B cell (primary cell): ENCODE data around the gene PAWR. TPM values are rescaled to one million over a fixed set of nuclear protein-coding genes. Genes with fewer than 3 reads are reported as not detected.

Experiments used
- ATAC-seq: fragments of 200-7000 bp; cut with Tn5 transposase; one replicate; pipeline ENCODE4 v1.10.0; 2021; ENCODE audit warnings: low read depth, mild to moderate bottlenecking, moderate number of reproducible peaks, moderate library complexity
- CTCF ChIA-PET: fragments of 350-600 bp; sonication (Branson Sonifier 250); formaldehyde crosslinking; loops from one replicate; lab custom pipeline; 2021; ENCODE audit warnings: antibody characterized with exemption, inconsistent platforms; lab: Charles Lee
- POLR2A ChIA-PET: fragments of 350-600 bp; sonication (Branson Sonifier 250); formaldehyde crosslinking; loops from one replicate; lab custom pipeline; 2021; ENCODE audit warnings: antibody characterized with exemption; lab: Charles Lee
- DNase-seq: peaks from one replicate; pipeline ENCODE4 v3.0.0; 2013
- H2AFZ ChIP-seq: 2 replicates; pipeline ENCODE4 v1.6.1; 2012; ENCODE audit warnings: mild to moderate bottlenecking, low read depth, low read length; ENCODE audit not compliant: insufficient read depth, poor library complexity, severe bottlenecking
- H3K27ac ChIP-seq, 2 donors: 1 replicate in 1 of 2; 2 replicates in 1 of 2; pipeline ENCODE4 v1.5.1; 2012 to 2013; ENCODE audit warnings: low read length in 2 of 2, mild to moderate bottlenecking in 2 of 2, moderate library complexity in 1 of 2
- H3K27me3 ChIP-seq, 4 experiments: fragments of 200-600 bp in 1 of 4; sonication (generic) in 1 of 4; replicated peaks in 1 of 4; 1 replicate in 2 of 4; 2 replicates in 2 of 4; pipeline versions ENCODE4 v1.6.1 to v1.7.0; 2013 to 2016; ENCODE audit warnings: low read length in 3 of 4, mild to moderate bottlenecking in 2 of 4, mixed read lengths in 1 of 4, moderate library complexity in 1 of 4; ENCODE audit not compliant: insufficient read depth in 4 of 4, control insufficient read depth in 3 of 4; ENCODE audit errors: control extremely low read depth in 1 of 4
- H3K36me3 ChIP-seq, 2 experiments: replicated peaks in 1 of 2; 1 replicate in 1 of 2; 2 replicates in 1 of 2; pipeline versions ENCODE4 v1.6.1 to v1.7.1; 2013; ENCODE audit warnings: low read length in 1 of 2; ENCODE audit not compliant: insufficient read depth in 2 of 2, control insufficient read depth in 1 of 2; ENCODE audit errors: control extremely low read depth in 1 of 2, extremely low read depth in 1 of 2
- H3K4me1 ChIP-seq, 2 donors: fragments of 200-600 bp in 1 of 2; sonication (generic) in 1 of 2; 1 replicate in 1 of 2; 2 replicates in 1 of 2; pipeline versions ENCODE4 v1.5.1 to v1.6.1; 2013 to 2017; ENCODE audit warnings: low read length in 2 of 2; ENCODE audit not compliant: control insufficient read depth in 2 of 2, insufficient read depth in 2 of 2
- H3K4me2 ChIP-seq: replicated peaks from 2 replicates; pipeline ENCODE3; 2012; ENCODE audit warnings: mild to moderate bottlenecking, low read depth, low read length; ENCODE audit not compliant: poor library complexity, severe bottlenecking
- H3K4me3 ChIP-seq, 5 experiments: fragments of 200-600 bp in 1 of 5; sonication (generic) in 1 of 5; 1 replicate in 3 of 5; 2 replicates in 2 of 5; pipeline versions ENCODE4 v1.5.1 to v1.7.0; 2011 to 2016; ENCODE audit warnings: low read length in 4 of 5, mild to moderate bottlenecking in 4 of 5, low read depth in 2 of 5, control low read depth in 1 of 5, moderate library complexity in 1 of 5; ENCODE audit not compliant: insufficient read depth in 1 of 5; ENCODE audit errors: control extremely low read depth in 1 of 5, extremely low read depth in 1 of 5
- H3K79me2 ChIP-seq: fragments of 200-600 bp; sonication (generic); one replicate; pipeline ENCODE4 v1.6.0; 2016; ENCODE audit warnings: low read length; ENCODE audit not compliant: control insufficient read depth, insufficient read depth
- H3K9ac ChIP-seq: fragments of 200-600 bp; sonication (generic); 2 replicates; pipeline ENCODE4 v1.6.1; 2017; ENCODE audit warnings: mild to moderate bottlenecking, low read length, moderate library complexity
- H3K9me3 ChIP-seq, 3 donors: one replicate each; pipeline versions ENCODE4 v1.6.1 to v1.7.1; 2013; ENCODE audit warnings: low read length in 2 of 3; ENCODE audit not compliant: control insufficient read depth in 2 of 3, insufficient read depth in 1 of 3; ENCODE audit errors: control extremely low read depth in 1 of 3
- H4K20me1 ChIP-seq: 2 replicates; pipeline ENCODE4 v1.6.0; 2012; ENCODE audit warnings: mild to moderate bottlenecking, low read length; ENCODE audit not compliant: insufficient read depth, control insufficient read depth, poor library complexity, severe bottlenecking
- H3K27ac Mint-ChIP-seq: one replicate; pipeline ENCODE4 v1.8.0; 2021; ENCODE audit warnings: mixed read lengths
- H3K27me3 Mint-ChIP-seq: one replicate; pipeline ENCODE4 v1.8.0; 2021; ENCODE audit warnings: mixed read lengths
- H3K4me1 Mint-ChIP-seq: one replicate; pipeline ENCODE4 v1.8.0; 2021; ENCODE audit warnings: mixed read lengths
- H3K4me3 Mint-ChIP-seq: one replicate; pipeline ENCODE4 v1.8.0; 2021; ENCODE audit warnings: mixed read lengths
- H3K9me3 Mint-ChIP-seq: one replicate; pipeline ENCODE4 v1.8.0; 2022; ENCODE audit warnings: mixed read lengths; ENCODE audit not compliant: insufficient read depth
- EZH2 ChIP-seq: IDR thresholded peaks from 2 replicates; pipeline ENCODE4 v1.6.1; 2012; ENCODE audit warnings: borderline replicate concordance, low read depth, mild to moderate bottlenecking, moderate library complexity, low read length; ENCODE audit not compliant: insufficient read depth, poor library complexity, severe bottlenecking
- WGBS: methylation state at CpG from one replicate; pipeline ENCODE4 v1.1.5; 2013; ENCODE audit warnings: missing lambda C conversion rate; ENCODE audit not compliant: insufficient coverage; 5-methylcytosine and 5-hydroxymethylcytosine counted together
- intact Hi-C: fragments of 100-400 bp; cut with micrococcal nuclease; formaldehyde crosslinking; loops from one replicate; pipeline ENCODE4 v1.10.0; 2022
- polyA plus RNA-seq: library from polyadenylated mRNA; depleted of rRNA; stranded (reverse); fragments of >200 nt; gene quantifications from 2 replicates; pipeline ENCODE4 v1.2.3, GENCODE V29; 2012
- total RNA-seq, 2 donors: library from RNA; stranded (reverse); fragments of 120-200 nt in 1 of 2; gene quantifications; 1 replicate in 1 of 2; 2 replicates in 1 of 2; pipeline versions ENCODE4 v1.2.3 to v1.2.4, GENCODE V29; 2013 to 2022
- TF ChIP-seq, protein P1 (sequence below): fragments of 200-600 bp; IDR thresholded peaks from one replicate; pipeline ENCODE4 v1.8.0; 2022; ENCODE audit warnings: antibody characterized with exemption, mild to moderate bottlenecking

Gene PAWR
- total and polyA plus RNA-seq, 2 donors (not counting 1 experiment from before 2014, with no cell fraction given): 17.9 to 90.1 TPM

DNA sequence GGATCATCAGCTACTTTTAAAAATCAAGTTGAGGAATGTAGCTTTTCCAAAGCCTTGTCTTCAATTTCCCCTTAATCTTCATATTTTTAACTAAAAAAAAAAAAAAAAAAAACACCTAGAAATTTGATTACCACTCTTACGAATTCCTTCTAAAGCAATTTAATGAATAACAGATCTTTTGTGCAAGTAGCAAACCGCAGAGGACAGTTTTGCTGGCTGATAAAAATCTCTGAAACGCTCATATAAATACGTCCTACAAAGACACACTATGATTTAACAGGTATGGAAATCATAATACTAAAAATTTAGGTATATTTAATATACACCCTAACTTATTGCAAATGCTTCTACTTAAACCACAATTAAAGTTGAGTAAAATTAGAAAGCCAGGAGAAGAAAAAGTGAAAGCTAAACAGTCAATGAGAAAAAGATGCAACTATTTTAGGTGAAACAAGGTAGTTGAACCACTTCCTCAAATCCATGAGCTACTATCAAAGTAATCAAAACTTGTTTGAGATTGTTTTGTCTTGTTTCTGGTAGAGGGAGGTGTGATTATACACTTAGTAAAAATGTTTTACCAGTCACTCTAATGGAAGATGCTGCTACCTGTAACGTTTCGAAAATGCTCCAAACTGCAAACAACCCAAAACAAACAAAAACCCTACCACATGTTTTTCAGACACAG is 2.2 kb downstream of the PAWR start:
- no peaks in the 10 kb centered on the region for H3K27me3 Mint-ChIP-seq
- Histone ChIP-seq H3K27ac (peak overlapping the region; percentile 62 to 98), H3K4me2 (peak overlapping the region; percentile 87), H4K20me1 (peaks cover 17% of the 10 kb centered on the region), H2AFZ (peak overlapping the region; percentile 91), H3K27me3 (no peaks in the 10 kb centered on the region), H3K4me3 (peak overlapping the region; percentile 67 to 86 (median 70)), H3K36me3 (no peaks in the 10 kb centered on the region), H3K4me1 (peaks cover 23 to 27% of the 10 kb centered on the region in 2 donors), H3K9ac (peak overlapping the region; percentile 86), H3K9me3 (no peaks in the 10 kb centered on the region), H3K79me2 (peaks cover 62% of the 10 kb centered on the region)
- H3K9me3 Mint-ChIP-seq: no peaks in the 10 kb centered on the region
- ChIA-PET POLR2A (no interaction called here), CTCF (interaction anchor here (1.1 to 1.3 kb wide), 3 partner anchors 9 to 280 kb away, joined by 4 to 5 read pairs (median 5); no protein-coding TSS in a partner anchor)
- ATAC-seq: no peak
- WGBS: 20% methylated on average over 1 of the region's 6 CpGs
- peak; percentile 64 for DNase-seq
- intact Hi-C loops: no loop called here
- H3K27ac Mint-ChIP-seq: peak overlapping the region; percentile 94
- TF ChIP-seq, protein P1, sequence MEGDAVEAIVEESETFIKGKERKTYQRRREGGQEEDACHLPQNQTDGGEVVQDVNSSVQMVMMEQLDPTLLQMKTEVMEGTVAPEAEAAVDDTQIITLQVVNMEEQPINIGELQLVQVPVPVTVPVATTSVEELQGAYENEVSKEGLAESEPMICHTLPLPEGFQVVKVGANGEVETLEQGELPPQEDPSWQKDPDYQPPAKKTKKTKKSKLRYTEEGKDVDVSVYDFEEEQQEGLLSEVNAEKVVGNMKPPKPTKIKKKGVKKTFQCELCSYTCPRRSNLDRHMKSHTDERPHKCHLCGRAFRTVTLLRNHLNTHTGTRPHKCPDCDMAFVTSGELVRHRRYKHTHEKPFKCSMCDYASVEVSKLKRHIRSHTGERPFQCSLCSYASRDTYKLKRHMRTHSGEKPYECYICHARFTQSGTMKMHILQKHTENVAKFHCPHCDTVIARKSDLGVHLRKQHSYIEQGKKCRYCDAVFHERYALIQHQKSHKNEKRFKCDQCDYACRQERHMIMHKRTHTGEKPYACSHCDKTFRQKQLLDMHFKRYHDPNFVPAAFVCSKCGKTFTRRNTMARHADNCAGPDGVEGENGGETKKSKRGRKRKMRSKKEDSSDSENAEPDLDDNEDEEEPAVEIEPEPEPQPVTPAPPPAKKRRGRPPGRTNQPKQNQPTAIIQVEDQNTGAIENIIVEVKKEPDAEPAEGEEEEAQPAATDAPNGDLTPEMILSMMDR: no peak
- TF ChIP-seq EZH2: no peak
- H3K4me1 Mint-ChIP-seq: peaks cover 38% of the 10 kb centered on the region
- peak overlapping the region; percentile 96 for H3K4me3 Mint-ChIP-seq

DNA sequence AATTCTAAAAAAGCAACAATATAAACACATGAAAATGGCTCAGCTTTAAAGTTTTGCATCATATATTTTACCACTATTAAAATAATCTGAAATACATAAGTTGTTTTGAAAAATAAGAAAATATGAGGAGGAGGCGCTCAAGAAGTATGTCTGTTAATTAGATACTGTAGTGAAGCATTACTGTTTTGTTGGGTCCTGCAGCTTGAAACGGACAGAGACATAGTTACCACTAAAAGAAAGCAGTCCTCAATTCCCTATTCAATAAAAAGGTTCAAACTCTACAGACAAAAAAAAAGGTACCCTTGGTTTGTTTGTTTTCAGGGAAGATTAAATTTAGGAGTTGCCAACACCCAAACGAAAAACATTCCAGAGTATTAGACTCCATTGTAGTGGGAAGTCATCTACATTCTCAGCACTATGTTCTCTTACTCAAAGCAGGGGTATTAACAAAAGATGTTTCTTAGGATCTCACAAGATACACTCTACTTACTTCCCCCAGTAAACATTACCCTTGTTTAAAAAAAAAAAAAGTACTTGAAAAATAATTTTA is 3.0 kb downstream of the PAWR start:
- peaks cover 69% of the 10 kb centered on the region for H3K79me2 ChIP-seq
- DNase-seq (no peak), ATAC-seq (no peak)
- no peak overlapping the region for H2AFZ ChIP-seq
- H3K4me3 Mint-ChIP-seq: peak overlapping the region; percentile 67
- no peak overlapping the region for H3K27ac Mint-ChIP-seq
- WGBS: no CpG with 5 or more reads among the region's 3 CpGs
- TF ChIP-seq, protein P1: no peak
- TF ChIP-seq EZH2: no peak
- peak overlapping the region; percentile 86 for H3K9ac ChIP-seq
- no peaks in the 10 kb centered on the region for H3K9me3 Mint-ChIP-seq
- H3K4me1 Mint-ChIP-seq: peaks cover 38% of the 10 kb centered on the region
- ChIA-PET CTCF (interaction anchor here (1.3 kb wide), 1 partner anchor 10 kb away, joined by 4 read pairs; no protein-coding TSS in a partner anchor), POLR2A (no interaction called here)
- peaks cover 23 to 27% of the 10 kb centered on the region in 2 donors for H3K4me1 ChIP-seq
- intact Hi-C loops: no loop called here
- peaks cover 19% of the 10 kb centered on the region for H4K20me1 ChIP-seq
- no peaks in the 10 kb centered on the region for H3K36me3 ChIP-seq
- H3K9me3 ChIP-seq: no peaks in the 10 kb centered on the region
- H3K27me3 ChIP-seq: no peaks in the 10 kb centered on the region
- H3K27ac ChIP-seq: peak overlapping the region in 1 of 2 donors; percentile 98
- H3K4me3 ChIP-seq: peak overlapping the region in 2 of 5 experiments; percentile 70 to 82
- H3K4me2 ChIP-seq: peak overlapping the region; percentile 87
- H3K27me3 Mint-ChIP-seq: no peaks in the 10 kb centered on the region
